Embryonic facial prominence (tissue), 1 donor: ENCODE measurements around the gene CREB5.
"Not testable (repeated sequence)": the region's sequence is repeated elsewhere in the genome, so short reads cannot be mapped to it uniquely, and the experiment has no call there.

Source experiments
- DNase-seq: peaks from one replicate; pipeline ENCODE4 v3.0.0-alpha.2; 2016; ENCODE audit errors: extremely low spot score

CREB5 gene

DNA sequence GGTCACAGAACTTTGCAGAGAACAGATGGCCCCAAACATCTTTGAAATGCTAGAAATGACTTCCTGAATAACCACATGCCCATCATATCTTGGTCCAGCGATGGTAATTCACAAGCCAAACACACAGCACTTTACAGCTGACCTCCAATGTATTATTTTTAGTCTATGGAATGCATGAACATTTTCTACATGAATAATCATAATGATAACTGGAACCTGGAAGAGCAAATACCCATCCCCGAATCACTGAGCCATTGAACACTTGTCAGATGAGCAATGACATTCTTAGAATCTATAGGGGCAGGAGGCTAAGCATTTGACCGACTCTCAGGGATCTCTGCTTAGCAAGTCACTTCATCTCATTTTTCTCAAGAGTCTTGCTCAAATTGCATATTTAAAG lies 167.3 kb downstream of the CREB5 start:
- DNase-seq = no peak

DNA sequence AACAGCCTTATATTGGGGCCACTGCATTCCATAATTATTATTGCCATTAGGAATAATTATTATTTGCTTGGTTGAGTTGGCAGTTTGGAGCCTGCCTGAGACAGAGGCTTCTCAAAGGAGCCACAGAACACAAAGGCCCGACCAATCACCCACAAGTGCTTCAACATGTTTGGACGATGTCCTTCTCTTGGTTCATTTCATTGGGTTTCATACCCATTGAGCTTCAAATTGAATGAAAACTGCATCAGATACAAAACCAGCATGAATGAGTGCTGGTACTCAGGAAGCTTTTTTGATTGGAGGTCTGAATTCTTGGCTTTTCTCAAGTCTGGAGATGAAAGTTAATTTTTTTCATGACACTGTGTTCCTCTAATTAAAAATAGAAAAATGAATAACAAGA lies 168.3 kb downstream of the CREB5 start:
- DNase-seq = no peak

DNA sequence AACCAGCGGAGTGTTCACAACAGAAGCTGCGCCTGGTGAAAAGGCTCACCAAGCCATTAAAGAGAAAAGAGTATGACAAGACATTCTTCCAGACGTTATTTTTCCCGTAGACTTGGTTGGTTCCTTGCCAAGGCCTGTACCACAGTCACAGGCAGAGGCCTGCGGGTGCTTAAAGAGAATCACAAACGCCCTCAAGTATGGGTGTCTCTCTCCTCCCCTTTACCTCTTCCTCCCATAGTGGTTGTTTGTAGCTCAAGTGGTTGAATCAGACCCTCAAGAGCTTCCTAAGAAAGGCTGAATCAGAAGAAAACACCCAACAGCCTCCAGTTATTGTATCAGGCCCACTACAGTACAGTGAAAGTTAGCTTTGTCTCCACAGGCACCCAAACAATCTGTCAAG lies 169.0 kb downstream of the CREB5 start:
- DNase-seq = no peak

DNA sequence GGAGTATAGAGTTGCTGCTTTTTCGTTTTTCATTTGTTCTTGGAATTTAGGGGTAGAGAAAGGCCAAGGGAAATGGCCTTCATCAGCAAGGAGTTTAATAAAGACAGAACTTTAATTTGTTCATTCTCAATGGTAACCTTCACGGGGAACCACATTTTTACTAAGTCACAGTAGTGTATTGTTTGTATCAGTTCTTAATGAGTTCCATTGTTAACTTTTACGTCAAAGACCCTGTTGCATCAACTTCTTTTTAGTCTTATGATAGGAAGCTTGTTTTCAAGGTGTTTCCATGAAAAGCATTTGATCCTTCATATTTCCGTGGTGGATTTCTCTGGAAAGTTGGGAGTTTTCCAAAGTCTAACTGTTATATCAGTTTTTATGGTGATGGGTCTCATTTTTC lies 169.9 kb downstream of the CREB5 start:
- no peak for DNase-seq

DNA sequence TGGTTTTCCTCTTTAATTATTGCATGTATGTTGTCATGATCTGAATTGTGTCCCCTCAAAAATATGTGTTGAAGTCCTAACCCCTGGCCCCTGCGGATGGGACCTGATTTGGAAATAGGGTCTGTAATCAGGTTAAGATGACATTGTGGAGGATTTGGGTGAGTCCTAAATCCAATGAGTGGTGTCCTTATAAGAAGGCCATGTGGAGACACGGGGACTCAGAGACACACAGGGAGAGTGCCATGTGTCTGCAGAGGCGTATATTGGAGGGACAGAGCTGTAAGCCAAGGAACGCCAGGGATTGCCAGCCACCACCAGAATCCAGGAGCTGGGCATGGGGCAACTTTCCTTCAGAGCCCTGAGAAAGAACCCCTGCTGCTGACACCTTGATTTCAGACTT lies 171.9 kb downstream of the CREB5 start:
- DNase-seq = no peak

DNA sequence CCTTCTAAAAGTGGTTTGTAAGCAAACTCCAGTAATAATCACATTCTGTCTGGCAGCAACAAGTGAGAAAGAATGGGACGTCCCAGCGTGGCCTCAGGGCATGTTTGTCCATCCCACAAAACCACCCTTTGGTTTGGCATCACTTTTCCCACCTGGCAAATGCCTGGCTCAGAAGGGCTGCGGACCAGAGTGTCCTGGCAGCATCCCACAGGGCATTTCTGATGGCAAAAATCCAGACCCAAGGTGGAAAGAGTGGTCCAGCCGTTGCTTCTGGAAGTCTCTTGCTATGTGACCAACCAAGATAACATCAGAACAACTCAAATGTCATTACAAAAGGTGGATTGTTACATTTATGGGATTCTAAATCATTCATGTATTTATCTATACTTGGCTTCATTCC lies 174.4 kb downstream of the CREB5 start:
- DNase-seq = no peak

DNA sequence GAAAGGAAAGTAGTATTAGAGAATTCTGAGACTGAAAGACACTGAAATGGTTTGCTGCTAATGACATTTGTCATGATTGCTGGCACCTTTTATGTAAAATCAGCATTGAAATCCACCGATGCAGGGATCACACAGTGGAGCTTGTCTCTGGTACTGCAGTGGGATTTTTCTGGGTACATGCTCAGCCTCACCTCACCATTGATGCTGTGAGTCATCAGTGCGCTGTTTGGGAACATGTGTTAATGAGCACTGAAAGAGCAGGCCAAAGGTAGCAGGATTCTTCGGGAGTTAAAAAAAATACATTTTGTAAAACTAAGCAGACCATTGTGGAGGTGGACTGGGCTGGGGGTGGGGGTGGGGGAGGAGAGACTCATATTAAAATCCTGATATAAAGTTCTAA lies 174.9 kb downstream of the CREB5 start:
- DNase-seq = no peak

DNA sequence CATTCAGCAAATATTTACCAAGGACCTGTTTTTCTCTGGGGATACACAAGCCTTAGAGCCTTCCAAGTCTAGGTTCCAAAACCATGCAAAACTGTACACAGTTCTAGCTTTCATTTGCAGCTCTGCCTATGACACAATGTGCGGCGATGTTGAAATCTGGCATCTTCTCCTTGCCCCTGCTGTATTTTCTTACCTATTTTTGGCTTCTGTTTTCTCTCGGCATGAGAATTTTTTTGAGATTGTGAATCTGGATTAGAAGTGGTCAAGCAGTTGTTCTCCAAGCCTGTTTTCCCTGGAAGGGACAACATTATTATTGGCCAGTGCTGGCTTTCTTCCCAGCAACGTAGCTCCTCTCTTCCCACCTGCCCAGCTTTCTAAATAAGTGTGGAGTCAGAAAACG lies 176.3 kb downstream of the CREB5 start:
- no peak for DNase-seq

DNA sequence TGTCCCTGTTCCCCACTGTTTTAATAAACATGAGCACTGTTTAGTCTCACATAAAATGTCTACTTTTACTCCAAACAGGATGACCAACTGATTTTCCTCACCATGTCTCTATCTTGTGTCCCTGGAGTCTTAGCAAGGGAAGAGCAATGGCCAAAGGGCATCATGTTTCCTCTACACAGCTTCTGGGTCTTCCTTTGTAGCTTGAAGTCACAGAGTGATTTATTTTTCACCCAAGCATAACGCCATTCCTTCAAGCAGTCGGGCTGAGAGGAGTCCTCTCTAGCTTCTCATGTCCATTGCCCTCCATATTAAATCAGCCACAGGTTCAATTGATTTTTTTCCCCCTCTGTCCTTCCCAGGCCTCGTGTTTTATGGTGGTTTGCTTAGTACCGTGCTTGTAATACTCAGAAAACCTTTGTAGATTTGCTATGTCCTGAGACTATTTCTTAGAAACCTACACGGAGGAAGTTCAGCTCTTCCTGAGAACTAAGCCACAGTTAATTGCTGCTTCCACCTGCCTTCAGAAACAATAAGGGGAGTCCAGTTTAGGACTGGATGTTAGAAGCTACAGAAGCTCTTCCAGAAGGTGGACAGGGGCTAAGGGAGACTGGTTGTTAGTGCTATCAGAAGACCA lies 178.8 kb downstream of the CREB5 start:
- no peak for DNase-seq

DNA sequence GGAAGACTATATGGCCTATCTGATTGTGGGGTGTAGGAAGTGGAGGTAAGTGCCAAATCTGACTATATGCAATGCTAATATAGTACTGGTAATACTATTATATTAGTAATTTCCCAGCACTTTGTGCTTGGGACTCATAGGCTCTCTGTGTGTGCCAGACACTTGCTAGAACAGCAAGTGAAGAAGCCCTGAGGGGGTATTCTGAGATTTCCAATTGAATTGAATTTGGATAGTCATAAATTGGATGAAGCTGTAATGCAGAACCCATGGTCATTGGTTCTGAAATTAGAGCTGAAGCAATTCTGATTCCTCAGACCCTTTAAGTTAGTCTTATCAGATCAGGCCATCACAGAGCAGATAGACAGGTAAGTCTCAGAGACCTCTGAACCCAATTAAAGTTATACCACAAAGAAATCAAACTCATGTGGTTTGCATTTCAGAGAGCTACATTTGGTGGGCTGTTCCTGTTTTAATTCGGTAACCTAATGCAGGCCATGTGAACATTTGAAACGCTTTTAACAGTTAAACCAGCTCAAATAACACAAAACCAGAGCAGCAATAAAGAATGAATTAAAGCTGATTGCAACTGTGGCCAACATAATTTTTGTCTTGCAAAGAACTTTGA lies 179.5 kb downstream of the CREB5 start:
- DNase-seq = peak; percentile 49

DNA sequence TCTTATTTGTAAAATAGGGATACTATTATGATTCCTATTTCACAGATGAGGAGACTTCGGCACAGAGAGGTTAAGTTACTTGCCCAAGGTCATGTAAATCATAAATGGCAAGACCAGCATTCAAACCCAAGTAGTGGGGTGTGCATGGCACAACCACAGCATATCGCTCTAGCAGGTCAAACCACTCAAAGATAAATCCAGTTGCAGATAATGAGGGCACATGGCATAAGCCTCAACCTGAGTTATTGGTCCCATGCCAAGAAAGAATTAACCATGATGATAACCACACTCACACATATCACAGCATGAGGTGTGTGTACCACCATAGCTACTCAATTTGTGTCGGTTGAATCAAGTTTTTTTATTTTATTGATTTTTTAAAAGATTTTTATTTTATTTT lies 180.5 kb downstream of the CREB5 start:
- DNase-seq = no peak

DNA sequence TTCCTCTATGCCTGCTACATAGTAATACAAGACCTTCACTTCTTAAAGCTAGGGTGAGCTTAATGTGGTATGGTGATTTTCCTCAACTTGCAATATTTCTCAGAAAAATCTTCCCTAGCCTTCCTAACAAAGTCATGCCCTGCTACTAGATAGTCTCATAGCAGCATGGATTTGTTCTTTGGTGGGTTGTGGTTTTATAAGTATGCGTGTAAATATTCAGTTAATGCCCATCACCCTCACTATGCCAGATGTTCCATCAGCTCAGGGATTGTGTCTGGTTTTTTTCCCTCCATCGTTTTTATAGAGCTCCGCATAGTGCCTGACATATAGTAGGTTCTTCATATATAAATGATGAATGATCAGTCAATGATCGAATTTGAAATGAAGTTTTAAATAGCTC lies 182.8 kb downstream of the CREB5 start:
- no peak for DNase-seq

DNA sequence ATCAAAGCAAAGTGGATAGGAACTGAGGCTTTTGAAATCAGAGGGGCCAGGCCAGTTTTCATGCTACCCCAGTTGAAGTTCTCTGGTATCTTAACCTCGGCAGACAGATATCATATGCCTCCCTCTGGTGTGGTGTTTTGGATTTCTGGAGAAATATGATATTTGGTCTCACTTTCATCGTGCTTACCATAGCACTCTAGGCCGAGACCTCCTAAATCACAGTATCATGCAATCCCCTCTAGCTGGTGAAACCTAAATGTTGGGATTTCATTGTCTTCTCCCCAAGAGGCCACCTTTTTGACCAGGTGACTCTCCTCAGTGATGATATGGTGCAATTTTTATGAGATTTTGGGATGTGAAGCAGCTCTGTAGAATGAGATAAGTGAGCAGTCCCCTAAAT lies 183.5 kb downstream of the CREB5 start:
- no peak for DNase-seq

DNA sequence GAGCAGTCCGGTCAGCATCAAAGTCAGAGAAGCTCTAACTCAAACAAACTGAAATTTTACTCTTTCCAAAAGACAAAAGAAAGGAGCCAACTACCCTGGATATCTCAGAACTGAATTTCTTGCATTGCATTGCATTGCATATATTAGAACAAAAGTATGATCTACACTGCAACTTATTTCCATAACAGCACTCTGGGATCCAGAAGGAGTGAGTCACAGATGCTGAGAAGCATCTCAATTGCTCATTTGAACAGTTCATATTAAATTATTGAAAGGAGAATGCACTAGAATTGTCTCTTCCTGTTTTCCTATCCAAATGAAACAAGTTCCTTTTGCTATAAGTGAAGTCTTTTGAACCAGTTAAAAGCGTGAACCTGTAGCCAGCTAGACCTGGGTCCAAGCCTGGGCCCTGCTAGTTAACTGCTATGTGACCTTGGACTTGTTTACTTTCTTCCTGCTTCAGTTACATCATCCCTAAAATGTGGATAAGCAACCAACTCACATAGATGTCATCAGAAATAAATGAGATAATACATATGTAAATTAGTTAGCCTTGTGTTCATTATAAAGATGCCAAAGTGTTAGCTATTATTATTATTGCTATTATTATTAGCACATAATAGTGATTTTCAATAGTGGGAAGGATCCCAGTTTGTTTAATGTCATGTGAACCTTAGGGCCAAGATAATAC lies 184.1 kb downstream of the CREB5 start:
- DNase-seq = no peak

DNA sequence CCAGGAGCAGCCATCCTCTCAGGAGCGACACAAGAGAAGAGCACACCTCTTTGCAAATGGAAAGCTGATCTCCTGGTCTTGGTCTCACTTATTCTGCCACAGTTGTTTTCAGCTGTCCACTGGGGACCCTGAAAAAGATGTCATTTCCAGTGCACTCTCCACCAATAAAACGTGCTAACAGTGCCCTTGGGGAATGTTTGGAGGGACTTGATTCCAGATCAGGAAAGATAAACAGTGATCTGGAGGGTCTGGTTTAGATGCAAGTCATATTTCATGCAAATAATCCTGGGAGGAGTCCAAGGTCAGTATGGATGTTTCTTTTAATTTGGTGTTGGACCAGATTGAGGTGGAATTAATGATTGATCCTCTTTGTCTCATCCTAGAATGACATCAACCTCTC lies 185.0 kb downstream of the CREB5 start:
- DNase-seq = no peak

DNA sequence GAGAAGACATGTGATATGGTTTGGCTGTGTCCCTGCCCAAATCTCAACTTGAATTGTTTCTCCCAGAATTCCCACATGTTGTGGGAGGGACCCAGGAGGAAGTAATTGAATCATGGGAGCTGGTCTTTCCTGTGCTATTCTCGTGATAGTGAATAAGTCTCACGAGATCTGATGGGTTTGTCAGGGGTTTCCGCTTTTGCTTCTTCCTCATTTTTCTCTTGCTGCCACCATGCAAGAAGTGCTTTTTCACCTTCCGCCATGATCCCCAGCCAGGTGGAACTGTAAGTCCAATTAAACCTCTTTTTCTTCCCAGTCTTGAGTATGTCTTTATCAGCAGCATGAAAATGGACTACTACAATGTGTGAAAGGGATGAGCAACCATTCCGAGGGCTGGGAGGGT lies 185.7 kb downstream of the CREB5 start:
- DNase-seq = not testable (repeated sequence)

DNA sequence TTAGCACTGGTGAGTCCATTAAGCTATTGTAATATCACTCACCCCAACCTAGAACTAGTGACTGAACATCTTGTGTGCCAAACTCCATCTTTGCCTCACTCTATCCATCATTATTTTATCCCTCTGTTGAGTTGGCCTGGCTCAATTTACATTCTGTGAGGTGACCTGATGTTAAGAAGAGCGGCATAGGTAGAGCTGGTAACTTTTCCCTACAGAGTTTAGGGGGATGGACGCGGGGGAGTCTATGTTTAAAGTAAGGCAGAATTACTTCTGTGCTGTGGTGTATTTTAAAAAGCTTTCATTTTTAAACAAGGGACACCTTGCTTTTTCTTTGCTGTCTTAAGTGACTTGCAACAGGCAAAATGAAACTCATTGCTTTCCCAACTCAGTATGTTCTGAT lies 186.3 kb downstream of the CREB5 start:
- no peak for DNase-seq

DNA sequence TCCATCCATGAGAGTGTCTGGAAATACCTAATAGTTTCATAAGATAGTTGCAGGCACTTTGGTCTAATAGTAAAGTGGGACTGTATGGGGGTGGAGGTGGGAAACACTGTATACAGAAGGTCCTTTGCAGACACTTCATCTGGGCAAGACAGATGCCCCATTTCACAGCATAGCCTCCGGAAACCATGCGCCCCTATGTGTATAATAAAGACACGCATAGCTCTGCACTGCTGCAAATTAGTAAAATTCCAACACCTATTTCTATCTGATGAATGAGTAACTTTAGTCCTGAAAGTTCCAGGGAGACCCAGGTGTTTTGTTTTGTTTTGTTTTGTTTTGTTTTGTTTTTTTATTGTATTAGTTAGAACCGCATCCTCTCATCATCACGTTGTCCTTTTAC lies 187.1 kb downstream of the CREB5 start:
- no peak for DNase-seq

DNA sequence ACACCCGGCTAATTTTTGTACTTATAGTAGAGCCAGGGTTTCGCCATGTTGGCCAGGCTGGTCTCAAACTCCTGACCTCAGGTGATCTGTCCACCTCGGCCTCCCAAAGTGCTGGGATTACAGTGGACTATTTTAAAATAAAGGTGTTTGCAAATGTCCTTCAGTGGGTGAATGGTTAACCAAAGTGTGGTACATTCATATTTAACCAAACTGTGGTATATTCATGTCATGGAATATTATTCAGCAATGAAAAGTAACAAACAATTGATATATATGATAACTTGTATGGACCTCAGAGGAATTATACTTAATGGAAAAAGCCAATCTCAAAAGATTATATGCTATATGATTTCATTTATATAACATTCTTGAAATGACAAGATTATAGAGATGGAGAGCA lies 190.0 kb downstream of the CREB5 start:
- DNase-seq = no peak

DNA sequence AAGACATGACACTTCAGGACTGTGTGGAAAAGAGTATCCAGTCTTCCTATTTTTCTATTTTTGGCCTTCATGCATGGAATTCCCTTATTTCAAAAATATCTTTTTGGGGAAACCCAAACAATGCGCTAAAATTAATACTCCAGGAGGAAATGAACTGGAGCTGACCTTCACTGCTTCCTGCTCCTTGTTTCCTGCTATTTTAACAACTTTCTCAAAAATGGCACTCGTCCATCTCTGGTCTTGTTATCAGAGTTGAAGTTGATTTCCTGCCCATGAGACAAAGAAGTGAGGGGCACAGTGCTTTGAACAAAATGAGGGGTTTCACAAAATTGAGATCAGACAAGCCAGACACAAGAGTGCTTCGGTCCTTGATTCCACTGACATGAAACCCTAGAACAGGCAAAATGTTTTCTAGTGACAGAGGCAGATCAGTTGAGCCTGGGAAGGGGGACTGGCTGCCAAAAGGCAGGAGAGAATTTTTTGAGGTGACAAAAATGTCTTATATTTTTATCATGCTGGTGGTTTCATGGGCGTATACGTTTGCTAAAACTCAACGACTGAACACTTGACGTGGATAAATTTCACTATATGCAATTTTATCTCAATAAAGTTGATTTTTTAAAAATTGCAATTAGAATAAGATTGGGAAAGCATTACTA lies 193.2 kb downstream of the CREB5 start:
- DNase-seq = no peak

DNA sequence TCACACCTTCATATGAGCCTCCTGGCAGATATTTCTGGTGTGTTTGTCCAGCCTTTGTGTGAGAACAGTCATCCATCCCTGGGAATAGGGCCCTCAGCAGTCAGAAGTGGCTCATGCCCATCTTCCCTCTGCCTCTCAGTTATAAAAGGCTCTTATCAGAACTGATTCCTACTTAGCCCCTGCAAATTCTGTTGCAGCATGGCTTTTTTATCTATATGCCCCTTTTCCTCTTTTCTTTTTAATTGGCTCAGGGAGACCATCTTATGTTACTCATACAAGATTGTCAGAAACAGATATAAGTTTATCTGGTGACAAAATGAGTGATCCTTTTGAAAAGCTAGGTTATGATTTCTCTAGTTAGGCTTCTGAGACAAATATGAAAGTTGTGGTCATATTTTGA lies 194.1 kb downstream of the CREB5 start:
- DNase-seq = no peak

DNA sequence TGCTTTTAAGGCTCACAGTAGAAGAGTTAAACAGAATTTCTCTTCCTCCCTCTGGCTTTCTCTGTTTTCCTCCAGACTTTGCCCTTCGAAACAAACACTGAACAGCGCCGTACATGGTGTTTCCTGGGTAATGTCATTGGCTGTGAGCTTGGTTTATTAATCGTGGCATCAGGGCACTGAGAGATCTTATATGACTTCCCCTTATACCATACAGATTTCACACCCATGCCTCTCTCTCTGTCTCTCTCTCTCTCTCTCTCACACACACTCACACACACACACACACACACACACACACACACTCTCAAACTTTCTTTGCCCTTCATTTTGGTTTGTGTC lies 195.5 kb downstream of the CREB5 start:
- DNase-seq = no peak

DNA sequence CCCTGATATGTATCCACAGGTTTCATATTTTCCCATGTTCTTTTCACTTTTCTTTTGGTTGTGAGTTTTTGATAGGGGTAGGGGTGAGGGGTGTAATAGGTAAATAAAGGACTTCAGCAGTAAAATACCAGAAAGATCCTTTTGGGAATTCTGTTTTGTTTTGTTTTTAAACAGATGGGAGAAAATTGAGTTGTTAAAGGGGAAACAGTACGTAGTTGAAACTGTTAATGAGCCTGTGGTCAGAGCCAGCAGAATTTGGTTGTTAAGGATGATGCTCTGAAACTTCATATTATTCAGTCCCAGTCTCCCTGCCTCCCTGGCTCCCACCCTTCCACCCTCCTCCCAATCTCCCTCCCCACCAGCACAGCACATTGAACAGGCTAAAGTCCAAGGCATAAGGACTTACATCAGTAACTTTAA lies 195.9 kb downstream of the CREB5 start:
- DNase-seq = no peak
